Measurements from ENCODE around the gene GLP2R. TPM values are rescaled to one million over a fixed set of nuclear protein-coding genes. Genes with fewer than 3 reads are reported as not detected.

The GLP2R gene
- total RNA-seq, 5 donors from 2014 or later (not counting 1 experiment from before 2014, with no cell fraction given): not detected

DNA sequence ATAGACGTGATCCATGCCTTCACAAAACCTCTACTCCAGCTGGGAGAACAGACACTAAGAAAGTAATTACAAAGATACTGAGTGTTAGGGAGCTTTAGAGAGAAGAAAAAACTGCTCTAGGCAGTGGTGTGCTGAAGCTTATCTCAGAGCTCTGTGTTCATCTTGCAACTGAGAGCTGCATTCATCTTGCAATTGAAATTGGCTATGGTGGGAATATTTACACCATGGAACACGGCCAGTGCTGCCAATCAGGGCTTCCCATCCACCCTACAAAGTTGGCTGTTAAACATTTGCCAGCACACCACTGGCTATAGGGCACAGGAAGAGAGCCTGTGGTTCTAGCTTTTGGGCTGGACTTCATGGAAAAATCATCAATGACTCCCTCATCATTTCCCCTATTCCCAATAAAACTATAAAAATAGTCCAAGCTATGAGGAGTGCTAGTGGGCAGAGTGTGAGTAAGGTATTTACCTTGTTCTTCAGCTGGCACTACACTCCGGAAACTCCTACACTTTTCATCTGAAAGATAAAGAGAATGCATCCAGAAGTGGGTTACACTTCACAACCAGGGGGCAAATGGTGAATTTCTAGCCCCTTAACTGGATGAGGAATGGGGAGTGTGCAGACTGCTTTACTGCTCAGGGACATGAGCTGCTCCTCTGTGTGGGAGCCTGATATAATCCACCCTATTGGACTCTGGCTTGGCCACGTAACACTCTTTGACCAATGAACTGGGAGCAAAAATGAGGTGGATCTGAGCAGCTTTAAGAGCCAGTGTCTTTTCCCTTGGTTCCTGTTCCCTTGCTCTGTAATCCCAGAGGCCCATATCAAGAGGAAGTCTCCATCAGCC is 15.4 kb upstream of the GLP2R start:
- no peaks in the 10 kb centered on the region for H3K4me1 ChIP-seq (ENCODE audit: control insufficient read depth in 1 of 2, extremely low read depth in 1 of 2, insufficient read depth in 2 of 2, low read length in 2 of 2)
- Mint-ChIP-seq H3K4me3 (no peak overlapping the region), H3K27ac (no peak overlapping the region), H3K9me3 (no peaks in the 10 kb centered on the region), H3K36me3 (no peaks in the 10 kb centered on the region), H3K4me1 (no peaks in the 10 kb centered on the region), H3K27me3 (peaks cover 0 to 2% of the 10 kb centered on the region in 2 donors)
- H3K36me3 ChIP-seq (ENCODE audit: control insufficient read depth in 2 of 2, extremely low read depth in 1 of 2, insufficient read depth in 1 of 2, low read length in 1 of 2): no peaks in the 10 kb centered on the region
- H3K27me3 ChIP-seq (replicated peaks in 1 of 2; ENCODE audit: control insufficient read depth in 2 of 2, extremely low read depth in 1 of 2, insufficient read depth in 2 of 2, low read length in 1 of 2): peaks cover 0 to 11% of the 10 kb centered on the region in 2 experiments
- no peaks in the 10 kb centered on the region for H3K9me3 ChIP-seq
- DNase-seq: no peak
- no peak overlapping the region for H3K4me3 ChIP-seq (ENCODE audit: control insufficient read depth in 1 of 2, extremely low read depth in 1 of 2, low read length in 1 of 2)
- WGBS (ENCODE audit: insufficient coverage): 67% methylated on average over 1 of the region's 4 CpGs
- ChIA-PET CTCF (no interaction called here), POLR2A (no interaction called here)
- H3K27ac ChIP-seq (ENCODE audit: low read length): no peak overlapping the region
- no peak for ATAC-seq (replicated peaks in 1 of 4)

DNA sequence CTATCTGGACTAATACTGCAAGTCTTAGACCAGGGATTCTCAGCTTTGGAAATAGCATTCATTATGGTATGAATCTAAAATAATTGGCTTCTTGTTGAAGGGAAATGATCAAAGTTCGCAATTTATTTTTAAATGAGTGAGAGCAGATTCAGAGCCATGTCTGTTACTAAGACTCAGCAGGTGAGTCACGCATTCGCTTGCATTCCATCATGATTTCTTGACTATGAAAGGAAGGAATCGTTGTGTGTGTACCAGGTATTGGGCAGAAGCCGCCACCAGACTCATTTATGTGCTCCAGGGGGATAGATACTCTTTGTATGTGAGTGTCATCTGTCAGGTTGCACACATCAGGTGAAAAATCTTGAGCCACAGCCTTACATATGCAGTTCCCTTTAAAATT is 14.6 kb upstream of the GLP2R start:
- POLR2A ChIA-PET: no interaction called here
- 94% methylated on average over 2 of the region's 5 CpGs for WGBS (ENCODE audit: insufficient coverage)

DNA sequence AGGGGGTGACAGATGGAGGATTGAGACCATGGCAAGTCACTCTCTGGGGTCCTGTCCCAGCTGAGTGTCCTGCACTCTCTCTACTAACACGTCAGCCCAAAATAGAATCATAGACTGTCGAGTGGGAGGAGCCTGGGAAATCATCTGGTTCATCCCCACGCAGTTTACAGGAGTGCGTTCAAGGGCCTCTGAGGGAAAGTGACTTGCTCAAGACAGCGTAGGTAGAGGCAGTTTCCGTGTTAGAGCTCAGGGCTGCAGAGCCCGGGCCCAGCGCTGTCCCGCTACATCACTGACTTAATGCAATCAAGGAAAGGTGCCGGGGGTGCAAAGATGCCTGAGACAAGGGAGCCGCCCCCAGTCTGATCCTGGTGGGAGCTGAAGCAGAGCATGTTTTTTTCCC is 14.2 kb upstream of the GLP2R start:
- H3K4me1 ChIP-seq (ENCODE audit: control insufficient read depth in 1 of 2, extremely low read depth in 1 of 2, insufficient read depth in 2 of 2, low read length in 2 of 2): no peaks in the 10 kb centered on the region
- H3K36me3 Mint-ChIP-seq: no peaks in the 10 kb centered on the region

More for the DNA sequence above, 14.6 kb upstream of the GLP2R start:
- Histone ChIP-seq H3K4me3 (ENCODE audit: control insufficient read depth in 1 of 2, extremely low read depth in 1 of 2, low read length in 1 of 2) (no peak overlapping the region), H3K27me3 (replicated peaks in 1 of 2; ENCODE audit: control insufficient read depth in 2 of 2, extremely low read depth in 1 of 2, insufficient read depth in 2 of 2, low read length in 1 of 2) (peaks cover 0 to 11% of the 10 kb centered on the region in 2 experiments), H3K27ac (ENCODE audit: low read length) (no peak overlapping the region), H3K36me3 (ENCODE audit: control insufficient read depth in 2 of 2, extremely low read depth in 1 of 2, insufficient read depth in 1 of 2, low read length in 1 of 2) (no peaks in the 10 kb centered on the region), H3K4me1 (ENCODE audit: control insufficient read depth in 1 of 2, extremely low read depth in 1 of 2, insufficient read depth in 2 of 2, low read length in 2 of 2) (no peaks in the 10 kb centered on the region), H3K9me3 (no peaks in the 10 kb centered on the region)
- Mint-ChIP-seq H3K27ac (no peak overlapping the region), H3K9me3 (peaks cover 0 to under 1% (median 0%) of the 10 kb centered on the region in 3 donors), H3K4me1 (no peaks in the 10 kb centered on the region), H3K4me3 (no peak overlapping the region), H3K36me3 (no peaks in the 10 kb centered on the region), H3K27me3 (peaks cover 0 to 2% of the 10 kb centered on the region in 2 donors)
- CTCF ChIA-PET: no interaction called here
- no peak for ATAC-seq (replicated peaks in 1 of 4)
- DNase-seq: no peak

DNA sequence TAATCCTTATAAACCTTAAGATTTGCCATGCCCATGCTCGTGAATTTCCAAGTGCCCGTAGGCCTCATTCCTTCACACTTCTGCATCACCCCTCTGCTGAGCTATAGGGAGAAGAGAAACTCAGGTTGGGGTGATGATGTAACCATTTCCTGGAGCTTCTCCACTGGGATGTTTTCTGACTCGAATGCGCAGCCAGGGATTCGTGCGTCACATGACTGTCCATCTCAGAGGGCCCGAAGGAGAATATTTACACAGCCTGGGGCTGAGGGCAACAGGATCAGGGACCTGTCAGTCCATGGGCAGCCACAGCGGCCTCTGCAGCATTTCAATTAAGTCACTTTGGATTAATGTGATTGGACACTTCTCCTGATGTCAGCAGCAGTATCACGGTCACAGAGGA is 12.6 kb upstream of the GLP2R start:
- 91% methylated on average over 7 of the region's 9 CpGs for WGBS (ENCODE audit: insufficient coverage)

More for the DNA sequence above, 14.2 kb upstream of the GLP2R start:
- Histone ChIP-seq H3K36me3 (ENCODE audit: control insufficient read depth in 2 of 2, extremely low read depth in 1 of 2, insufficient read depth in 1 of 2, low read length in 1 of 2) (no peaks in the 10 kb centered on the region), H3K9me3 (no peaks in the 10 kb centered on the region), H3K27ac (ENCODE audit: low read length) (no peak overlapping the region), H3K4me3 (ENCODE audit: control insufficient read depth in 1 of 2, extremely low read depth in 1 of 2, low read length in 1 of 2) (no peak overlapping the region), H3K27me3 (replicated peaks in 1 of 2; ENCODE audit: control insufficient read depth in 2 of 2, extremely low read depth in 1 of 2, insufficient read depth in 2 of 2, low read length in 1 of 2) (peaks cover 0 to 11% of the 10 kb centered on the region in 2 experiments)
- ATAC-seq (replicated peaks in 1 of 4): no peak
- peaks cover 0 to 2% of the 10 kb centered on the region in 2 donors for H3K27me3 Mint-ChIP-seq
- CTCF ChIA-PET: no interaction called here
- H3K9me3 Mint-ChIP-seq: peaks cover 0 to 5% (median 0%) of the 10 kb centered on the region in 3 donors
- H3K4me1 Mint-ChIP-seq: no peaks in the 10 kb centered on the region
- WGBS (ENCODE audit: insufficient coverage): 84% methylated on average over 9 of the region's 11 CpGs
- H3K4me3 Mint-ChIP-seq: no peak overlapping the region
- H3K27ac Mint-ChIP-seq: no peak overlapping the region
- POLR2A ChIA-PET: no interaction called here
- no peak for DNase-seq

DNA sequence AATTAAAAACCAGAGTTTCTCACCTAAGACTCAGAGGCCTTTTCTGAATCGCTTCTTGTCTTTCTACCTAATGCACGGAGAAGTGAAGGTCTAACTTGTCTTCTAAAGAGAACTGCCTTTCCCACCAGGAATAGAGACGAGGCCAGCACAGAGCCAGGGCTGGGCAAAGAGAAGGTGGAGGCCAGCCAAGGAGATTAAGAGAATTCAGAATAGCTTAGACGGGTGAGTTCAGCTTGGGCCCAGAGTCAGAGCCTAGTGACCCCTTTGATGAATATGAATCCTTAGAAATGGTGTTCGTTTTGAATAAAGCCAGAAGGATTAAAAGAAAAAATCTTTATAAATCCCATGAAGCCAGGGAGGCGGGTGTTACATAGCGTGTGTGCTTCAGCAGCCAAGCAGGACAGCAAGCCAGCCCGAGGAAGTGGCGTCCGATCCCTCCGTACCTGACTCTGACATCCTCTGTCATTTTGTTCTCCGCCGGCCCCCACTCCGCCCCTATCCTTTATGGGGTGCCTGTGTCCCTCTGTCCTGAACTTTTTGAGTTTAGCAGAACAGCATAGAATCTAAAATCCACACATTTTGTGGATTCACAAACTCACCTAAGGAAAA is 11.3 kb upstream of the GLP2R start:
- no peaks in the 10 kb centered on the region for H3K36me3 Mint-ChIP-seq

More for the DNA sequence above, 12.6 kb upstream of the GLP2R start:
- no peaks in the 10 kb centered on the region for H3K9me3 ChIP-seq
- no peaks in the 10 kb centered on the region for H3K4me1 ChIP-seq (ENCODE audit: control insufficient read depth in 1 of 2, extremely low read depth in 1 of 2, insufficient read depth in 2 of 2, low read length in 2 of 2)
- Mint-ChIP-seq H3K4me1 (no peaks in the 10 kb centered on the region), H3K9me3 (peaks cover 0 to 8% (median 0%) of the 10 kb centered on the region in 3 donors), H3K4me3 (no peak overlapping the region), H3K27me3 (peaks cover 0 to 2% of the 10 kb centered on the region in 2 donors), H3K36me3 (no peaks in the 10 kb centered on the region), H3K27ac (no peak overlapping the region)
- H3K27me3 ChIP-seq (replicated peaks in 1 of 2; ENCODE audit: control insufficient read depth in 2 of 2, extremely low read depth in 1 of 2, insufficient read depth in 2 of 2, low read length in 1 of 2): peaks cover 0 to 11% of the 10 kb centered on the region in 2 experiments
- H3K27ac ChIP-seq (ENCODE audit: low read length): no peak overlapping the region
- CTCF ChIA-PET: no interaction called here
- no peak for ATAC-seq (replicated peaks in 1 of 4)
- H3K4me3 ChIP-seq (ENCODE audit: control insufficient read depth in 1 of 2, extremely low read depth in 1 of 2, low read length in 1 of 2): no peak overlapping the region
- DNase-seq: no peak
- H3K36me3 ChIP-seq (ENCODE audit: control insufficient read depth in 2 of 2, extremely low read depth in 1 of 2, insufficient read depth in 1 of 2, low read length in 1 of 2): no peaks in the 10 kb centered on the region
- POLR2A ChIA-PET: no interaction called here

DNA sequence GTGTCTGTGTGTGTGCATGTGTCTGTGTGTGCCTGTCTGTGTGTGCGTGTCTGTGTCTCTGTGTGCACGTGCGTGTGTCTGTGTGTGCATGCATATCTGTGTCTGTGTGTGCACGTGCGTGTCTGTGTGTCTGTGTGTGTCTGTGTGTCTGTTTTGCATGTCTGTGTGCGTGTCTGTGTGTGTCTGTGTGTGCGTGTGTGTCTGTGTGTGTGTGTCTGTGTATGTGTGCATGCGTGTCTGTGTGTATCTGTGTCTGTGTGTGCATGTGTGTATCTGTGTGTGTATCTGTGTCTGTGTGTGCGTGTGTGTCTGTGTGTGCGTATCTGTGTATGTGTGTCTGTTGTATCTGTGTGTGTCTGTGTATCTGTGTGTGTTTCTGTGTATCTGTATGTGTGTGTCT is 9.3 kb upstream of the GLP2R start:
- H3K36me3 ChIP-seq (ENCODE audit: control insufficient read depth in 2 of 2, extremely low read depth in 1 of 2, insufficient read depth in 1 of 2, low read length in 1 of 2): no peaks in the 10 kb centered on the region
- no peaks in the 10 kb centered on the region for H3K4me1 Mint-ChIP-seq
- H3K4me3 ChIP-seq (ENCODE audit: control insufficient read depth in 1 of 2, extremely low read depth in 1 of 2, low read length in 1 of 2): no peak overlapping the region
- no peak overlapping the region for H3K27ac ChIP-seq (ENCODE audit: low read length)
- DNase-seq (no peak), ATAC-seq (replicated peaks in 1 of 4) (no peak)
- H3K36me3 Mint-ChIP-seq: no peaks in the 10 kb centered on the region
- no peaks in the 10 kb centered on the region for H3K9me3 ChIP-seq
- peaks cover 5 to 10% of the 10 kb centered on the region in 2 donors for H3K27me3 Mint-ChIP-seq
- POLR2A ChIA-PET: no interaction called here
- H3K4me3 Mint-ChIP-seq: no peak overlapping the region
- 40% methylated on average over 9 of the region's 10 CpGs for WGBS (ENCODE audit: insufficient coverage)
- H3K4me1 ChIP-seq (ENCODE audit: control insufficient read depth in 1 of 2, extremely low read depth in 1 of 2, insufficient read depth in 2 of 2, low read length in 2 of 2): no peaks in the 10 kb centered on the region
- peaks cover 0 to 12% of the 10 kb centered on the region in 2 experiments for H3K27me3 ChIP-seq (replicated peaks in 1 of 2; ENCODE audit: control insufficient read depth in 2 of 2, extremely low read depth in 1 of 2, insufficient read depth in 2 of 2, low read length in 1 of 2)
- CTCF ChIA-PET: no interaction called here
- H3K27ac Mint-ChIP-seq: no peak overlapping the region
- H3K9me3 Mint-ChIP-seq: peaks cover 0 to 8% (median 0%) of the 10 kb centered on the region in 3 donors

More for the DNA sequence above, 11.3 kb upstream of the GLP2R start:
- ATAC-seq (replicated peaks in 1 of 4): no peak
- no peaks in the 10 kb centered on the region for H3K36me3 ChIP-seq (ENCODE audit: control insufficient read depth in 2 of 2, extremely low read depth in 1 of 2, insufficient read depth in 1 of 2, low read length in 1 of 2)
- 87% methylated on average over 13 of the region's 14 CpGs for WGBS (ENCODE audit: insufficient coverage)
- ChIA-PET POLR2A (no interaction called here), CTCF (no interaction called here)
- Mint-ChIP-seq H3K4me3 (no peak overlapping the region), H3K27ac (no peak overlapping the region), H3K4me1 (no peaks in the 10 kb centered on the region), H3K27me3 (peaks cover 5 to 7% of the 10 kb centered on the region in 2 donors), H3K9me3 (peaks cover 0 to 8% (median 0%) of the 10 kb centered on the region in 3 donors)
- no peak overlapping the region for H3K27ac ChIP-seq (ENCODE audit: low read length)
- peaks cover 0 to 7% of the 10 kb centered on the region in 2 experiments for H3K27me3 ChIP-seq (replicated peaks in 1 of 2; ENCODE audit: control insufficient read depth in 2 of 2, extremely low read depth in 1 of 2, insufficient read depth in 2 of 2, low read length in 1 of 2)
- no peaks in the 10 kb centered on the region for H3K9me3 ChIP-seq
- H3K4me3 ChIP-seq (ENCODE audit: control insufficient read depth in 1 of 2, extremely low read depth in 1 of 2, low read length in 1 of 2): no peak overlapping the region
- H3K4me1 ChIP-seq (ENCODE audit: control insufficient read depth in 1 of 2, extremely low read depth in 1 of 2, insufficient read depth in 2 of 2, low read length in 2 of 2): no peaks in the 10 kb centered on the region
- DNase-seq: no peak

Data from T-cell (primary cell).